Suprapubic skin (tissue), 4 donors: ENCODE data around the gene AHI1. TPM values are rescaled to one million over a fixed set of nuclear protein-coding genes. Genes with fewer than 3 reads are reported as not detected.
"Not testable (repeated sequence)": the region's sequence is repeated elsewhere in the genome, so short reads cannot be mapped to it uniquely, and the experiment has no call there.

Experiments used
- DNase-seq, 2 donors: peaks; one replicate each; pipeline ENCODE4 v3.0.0-alpha.2; 2019; ENCODE audit warnings: low spot score in 2 of 2
- H3K27ac ChIP-seq: fragments of 200-600 bp; sonication (generic); one replicate; pipeline ENCODE4 v1.5.1; 2019
- H3K27me3 ChIP-seq: fragments of 200-600 bp; sonication (generic); one replicate; pipeline ENCODE4 v1.5.1; 2019
- H3K36me3 ChIP-seq: fragments of 200-600 bp; sonication (generic); one replicate; pipeline ENCODE4 v1.5.1; 2019
- H3K4me1 ChIP-seq: fragments of 200-600 bp; sonication (generic); one replicate; pipeline ENCODE4 v1.5.1; 2019
- H3K4me3 ChIP-seq: fragments of 200-600 bp; sonication (generic); one replicate; pipeline ENCODE4 v1.5.1; 2019; ENCODE audit warnings: mild to moderate bottlenecking
- H3K9me3 ChIP-seq: fragments of 200-600 bp; sonication (generic); one replicate; pipeline ENCODE4 v1.5.1; 2019
- CTCF ChIP-seq, 2 donors: fragments of 200-600 bp in 1 of 2; fragments of 450-650 bp in 1 of 2; sonication (generic) in 1 of 2; IDR thresholded peaks; one replicate each; pipeline ENCODE4 v1.5.1; 2016 to 2019; ENCODE audit warnings: antibody characterized with exemption in 2 of 2, mild to moderate bottlenecking in 1 of 2, moderate library complexity in 1 of 2
- EP300 ChIP-seq: sonication (generic); formaldehyde crosslinking; IDR thresholded peaks from one replicate; pipeline ENCODE4 v1.6.1; 2017; ENCODE audit warnings: antibody characterized with exemption
- POLR2A ChIP-seq, 2 donors: fragments of 450-650 bp; IDR thresholded peaks; one replicate each; pipeline ENCODE4 v1.6.1; 2017; ENCODE audit warnings: antibody characterized with exemption in 2 of 2, mild to moderate bottlenecking in 2 of 2, moderate library complexity in 2 of 2
- POLR2AphosphoS5 ChIP-seq, 3 donors: sonication (generic); formaldehyde crosslinking; IDR thresholded peaks; one replicate each; pipeline ENCODE4 v1.6.1; 2017; ENCODE audit warnings: antibody characterized with exemption in 3 of 3
- WGBS: methylation state at CpG from one replicate; pipeline ENCODE4 v1.1.5; 2018; 5-methylcytosine and 5-hydroxymethylcytosine counted together
- total RNA-seq, 4 donors: library from RNA; depleted of rRNA; stranded (reverse); fragments of >200 nt; gene quantifications; one replicate each; pipeline ENCODE4 v1.1.0, GENCODE V29; 2016

The AHI1 gene
- total RNA-seq, 4 donors from 2014 or later = 12.1 to 53.6 (median 19.2) TPM

- H3K27me3 ChIP-seq = no peaks in the 10 kb centered on the region
- H3K36me3 ChIP-seq = peaks cover 41% of the 10 kb centered on the region
- H3K27ac ChIP-seq = no peak overlapping the region
- DNase-seq = no peak
- H3K9me3 ChIP-seq = no peaks in the 10 kb centered on the region
- TF ChIP-seq POLR2AphosphoS5 (IDR thresholded peaks at IDR 0.05) (no peak), EP300 (no peak), POLR2A (IDR thresholded peaks at IDR 0.05) (no peak), CTCF (IDR thresholded peaks at IDR 0.05) (no peak)
- WGBS = 97% methylated on average over 3 of the region's 3 CpGs
- no peak overlapping the region for H3K4me3 ChIP-seq
- H3K4me1 ChIP-seq = no peaks in the 10 kb centered on the region
These were observed 7.2 kb downstream of the AHI1 start for GRCh38 chr6:135490381-135490780.

GRCh38 chr6:135488023-135488422 lies 9.5 kb downstream of the AHI1 start:
- Histone ChIP-seq H3K27me3 (no peaks in the 10 kb centered on the region), H3K27ac (no peak overlapping the region), H3K9me3 (no peaks in the 10 kb centered on the region), H3K4me3 (no peak overlapping the region), H3K4me1 (no peaks in the 10 kb centered on the region), H3K36me3 (peaks cover 61% of the 10 kb centered on the region)
- DNase-seq = no peak
- 87% methylated on average over 3 of the region's 3 CpGs for WGBS
- no peak for TF ChIP-seq EP300
- no peak for TF ChIP-seq CTCF (IDR thresholded peaks at IDR 0.05)
- TF ChIP-seq POLR2A (IDR thresholded peaks at IDR 0.05) = no peak
- TF ChIP-seq POLR2AphosphoS5 (IDR thresholded peaks at IDR 0.05) = no peak

- H3K36me3 ChIP-seq = peaks cover 58% of the 10 kb centered on the region
- not testable (repeated sequence) for DNase-seq, H3K4me3 ChIP-seq, H3K4me1 ChIP-seq, H3K27me3 ChIP-seq, H3K27ac ChIP-seq
- H3K9me3 ChIP-seq = peaks cover 21% of the 10 kb centered on the region
- WGBS = 96% methylated on average over 2 of the region's 2 CpGs
These were observed 13.6 kb downstream of the AHI1 start for GRCh38 chr6:135483903-135484302.

GRCh38 chr6:135481783-135482369 lies 15.7 kb downstream of the AHI1 start:
- H3K27ac ChIP-seq = no peak overlapping the region
- H3K4me1 ChIP-seq = no peaks in the 10 kb centered on the region
- WGBS = 99% methylated on average over 3 of the region's 3 CpGs
- no peak for TF ChIP-seq POLR2A (IDR thresholded peaks at IDR 0.05)
- TF ChIP-seq POLR2AphosphoS5 (IDR thresholded peaks at IDR 0.05) = no peak
- TF ChIP-seq CTCF (IDR thresholded peaks at IDR 0.05) = no peak
- no peak for TF ChIP-seq EP300
- no peak overlapping the region for H3K4me3 ChIP-seq
- peaks cover 65% of the 10 kb centered on the region for H3K36me3 ChIP-seq
- H3K9me3 ChIP-seq = peaks cover 21% of the 10 kb centered on the region
- H3K27me3 ChIP-seq = no peaks in the 10 kb centered on the region
- DNase-seq = no peak

GRCh38 chr6:135479601-135480000 lies 17.9 kb downstream of the AHI1 start:
- Histone ChIP-seq H3K36me3 (peaks cover 43% of the 10 kb centered on the region), H3K27me3 (no peaks in the 10 kb centered on the region), H3K4me1 (no peaks in the 10 kb centered on the region), H3K27ac (no peak overlapping the region), H3K9me3 (peaks cover 21% of the 10 kb centered on the region), H3K4me3 (no peak overlapping the region)
- DNase-seq = no peak
- no peak for TF ChIP-seq POLR2AphosphoS5 (IDR thresholded peaks at IDR 0.05)
- no peak for TF ChIP-seq POLR2A (IDR thresholded peaks at IDR 0.05)
- no peak for TF ChIP-seq EP300
- no peak for TF ChIP-seq CTCF (IDR thresholded peaks at IDR 0.05)
- 100% methylated on average over 2 of the region's 2 CpGs for WGBS

GRCh38 chr6:135478626-135479025 lies 18.9 kb downstream of the AHI1 start:
- Histone ChIP-seq H3K9me3 (peaks cover 21% of the 10 kb centered on the region), H3K27me3 (no peaks in the 10 kb centered on the region), H3K4me3 (no peak overlapping the region), H3K4me1 (no peaks in the 10 kb centered on the region), H3K27ac (no peak overlapping the region), H3K36me3 (peaks cover 33% of the 10 kb centered on the region)
- DNase-seq = no peak
- TF ChIP-seq POLR2AphosphoS5 (IDR thresholded peaks at IDR 0.05) = no peak
- TF ChIP-seq EP300 = no peak
- TF ChIP-seq POLR2A (IDR thresholded peaks at IDR 0.05) = no peak
- TF ChIP-seq CTCF (IDR thresholded peaks at IDR 0.05) = no peak
